OCI-LY1 (cell line): ENCODE measurements around the gene RAPGEF5.

ENCODE experiments used
- H2AFZ ChIP-seq: fragments of 200-600 bp; sonication (generic), shearing (Covaris generic); 2 replicates; pipeline ENCODE4 v1.6.0; 2014; ENCODE audit warnings: antibody characterized with exemption, mild to moderate bottlenecking, low read length
- H3F3A ChIP-seq: fragments of 200-600 bp; sonication (generic), shearing (Covaris generic); 2 replicates; pipeline ENCODE4 v1.6.0; 2014; ENCODE audit warnings: mild to moderate bottlenecking, antibody characterized with exemption, low read length, moderate library complexity; ENCODE audit not compliant: insufficient read depth
- H3K27ac ChIP-seq: fragments of 200-600 bp; sonication (generic); 2 replicates; pipeline ENCODE4 v1.5.1; 2014; ENCODE audit warnings: low read length, mixed run types, mild to moderate bottlenecking, low read depth; ENCODE audit not compliant: poor library complexity, severe bottlenecking
- H3K27me3 ChIP-seq: fragments of 200-600 bp; sonication (generic); 2 replicates; pipeline ENCODE4 v1.6.0; 2014; ENCODE audit warnings: antibody characterized with exemption, mild to moderate bottlenecking, low read length, moderate library complexity; ENCODE audit not compliant: insufficient read depth
- H3K36me3 ChIP-seq: fragments of 200-600 bp; sonication (generic); 2 replicates; pipeline ENCODE4 v1.6.1; 2014; ENCODE audit warnings: mild to moderate bottlenecking, antibody characterized with exemption, low read length, moderate library complexity, mixed read lengths; ENCODE audit not compliant: insufficient read depth
- H3K4me1 ChIP-seq: fragments of 200-600 bp; sonication (generic); 2 replicates; pipeline ENCODE4 v1.5.1; 2014; ENCODE audit warnings: mild to moderate bottlenecking, low read length, moderate library complexity; ENCODE audit not compliant: insufficient read depth, severe bottlenecking
- H3K4me2 ChIP-seq: fragments of 200-600 bp; sonication (generic), shearing (Covaris generic); 2 replicates; pipeline ENCODE4 v1.6.1; 2014; ENCODE audit warnings: low read length
- H3K4me3 ChIP-seq: fragments of 200-600 bp; sonication (generic); 2 replicates; pipeline ENCODE4 v1.5.1; 2014; ENCODE audit warnings: low read length, low read depth, mild to moderate bottlenecking, mixed read lengths; ENCODE audit not compliant: poor library complexity, severe bottlenecking
- H3K79me2 ChIP-seq: fragments of 200-600 bp; shearing (Covaris generic); 2 replicates; pipeline ENCODE4 v1.6.1; 2016; ENCODE audit warnings: mixed run types, low read length, mixed read lengths; ENCODE audit not compliant: insufficient read depth
- H3K9ac ChIP-seq: fragments of 200-600 bp; sonication (generic), shearing (Covaris generic); 2 replicates; pipeline ENCODE4 v1.6.1; 2014; ENCODE audit warnings: mild to moderate bottlenecking, low read length, mixed read lengths
- H3K9me2 ChIP-seq: fragments of 200-600 bp; sonication (generic), shearing (Covaris generic); 2 replicates; pipeline ENCODE4 v1.6.1; 2014; ENCODE audit warnings: low read depth, mild to moderate bottlenecking, low read length, mixed read lengths
- H3K9me3 ChIP-seq: fragments of 200-600 bp; shearing (Covaris generic); 2 replicates; pipeline ENCODE4 v1.6.1; 2014; ENCODE audit warnings: low read length, mixed read lengths
- H4K20me1 ChIP-seq: fragments of 200-600 bp; sonication (generic), shearing (Covaris generic); 2 replicates; pipeline ENCODE4 v1.6.0; 2016; ENCODE audit warnings: mild to moderate bottlenecking, low read length; ENCODE audit not compliant: insufficient read depth
- EZH2 ChIP-seq: fragments of 200-600 bp; sonication (generic), shearing (Covaris generic); IDR thresholded peaks from 2 replicates; pipeline ENCODE4 v1.8.0; 2017; ENCODE audit warnings: borderline replicate concordance, mixed run types, mild to moderate bottlenecking, antibody characterized with exemption, low read length, moderate library complexity, mixed read lengths
- TF ChIP-seq, protein P1 (sequence below): fragments of 200-600 bp; sonication (generic), shearing (Covaris generic); IDR thresholded peaks from 2 replicates; pipeline ENCODE4 v1.5.1; 2017; ENCODE audit warnings: mild to moderate bottlenecking, antibody characterized with exemption, low read length, moderate library complexity, mixed read lengths

The RAPGEF5 gene

DNA sequence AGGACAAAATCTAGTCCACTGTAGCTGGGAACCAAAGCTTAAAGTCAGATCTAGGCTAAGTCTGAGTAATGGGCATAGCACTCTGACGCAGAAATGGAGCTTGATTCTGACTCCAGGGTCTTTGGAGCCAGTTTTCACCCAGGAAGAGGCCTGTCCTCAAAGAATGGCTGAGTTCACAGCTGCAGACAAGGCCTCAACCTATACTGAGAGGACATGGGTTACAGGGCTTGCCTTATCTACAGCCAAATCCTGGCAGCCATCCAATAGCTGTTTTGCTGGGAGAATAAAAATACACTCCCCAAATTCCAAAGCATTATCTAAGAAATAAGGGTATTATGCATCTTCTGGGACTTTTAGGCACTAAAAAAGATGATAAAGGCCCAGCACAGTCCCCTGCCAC is 154.8 kb downstream of the RAPGEF5 start:
- no peak overlapping the region for H2AFZ ChIP-seq
- H3K9me3 ChIP-seq, result no peaks in the 10 kb centered on the region
- no peak for TF ChIP-seq EZH2
- TF ChIP-seq, protein P1, sequence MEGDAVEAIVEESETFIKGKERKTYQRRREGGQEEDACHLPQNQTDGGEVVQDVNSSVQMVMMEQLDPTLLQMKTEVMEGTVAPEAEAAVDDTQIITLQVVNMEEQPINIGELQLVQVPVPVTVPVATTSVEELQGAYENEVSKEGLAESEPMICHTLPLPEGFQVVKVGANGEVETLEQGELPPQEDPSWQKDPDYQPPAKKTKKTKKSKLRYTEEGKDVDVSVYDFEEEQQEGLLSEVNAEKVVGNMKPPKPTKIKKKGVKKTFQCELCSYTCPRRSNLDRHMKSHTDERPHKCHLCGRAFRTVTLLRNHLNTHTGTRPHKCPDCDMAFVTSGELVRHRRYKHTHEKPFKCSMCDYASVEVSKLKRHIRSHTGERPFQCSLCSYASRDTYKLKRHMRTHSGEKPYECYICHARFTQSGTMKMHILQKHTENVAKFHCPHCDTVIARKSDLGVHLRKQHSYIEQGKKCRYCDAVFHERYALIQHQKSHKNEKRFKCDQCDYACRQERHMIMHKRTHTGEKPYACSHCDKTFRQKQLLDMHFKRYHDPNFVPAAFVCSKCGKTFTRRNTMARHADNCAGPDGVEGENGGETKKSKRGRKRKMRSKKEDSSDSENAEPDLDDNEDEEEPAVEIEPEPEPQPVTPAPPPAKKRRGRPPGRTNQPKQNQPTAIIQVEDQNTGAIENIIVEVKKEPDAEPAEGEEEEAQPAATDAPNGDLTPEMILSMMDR, result no peak
- peaks cover 16% of the 10 kb centered on the region for H3K36me3 ChIP-seq
- H3F3A ChIP-seq, result no peaks in the 10 kb centered on the region
- H3K9ac ChIP-seq, result no peak overlapping the region
- no peaks in the 10 kb centered on the region for H3K4me1 ChIP-seq
- H3K9me2 ChIP-seq, result no peaks in the 10 kb centered on the region
- H3K4me3 ChIP-seq, result no peak overlapping the region
- H3K27me3 ChIP-seq, result no peaks in the 10 kb centered on the region
- H3K79me2 ChIP-seq, result no peaks in the 10 kb centered on the region
- no peaks in the 10 kb centered on the region for H4K20me1 ChIP-seq
- H3K27ac ChIP-seq, result no peak overlapping the region
- H3K4me2 ChIP-seq, result no peak overlapping the region

DNA sequence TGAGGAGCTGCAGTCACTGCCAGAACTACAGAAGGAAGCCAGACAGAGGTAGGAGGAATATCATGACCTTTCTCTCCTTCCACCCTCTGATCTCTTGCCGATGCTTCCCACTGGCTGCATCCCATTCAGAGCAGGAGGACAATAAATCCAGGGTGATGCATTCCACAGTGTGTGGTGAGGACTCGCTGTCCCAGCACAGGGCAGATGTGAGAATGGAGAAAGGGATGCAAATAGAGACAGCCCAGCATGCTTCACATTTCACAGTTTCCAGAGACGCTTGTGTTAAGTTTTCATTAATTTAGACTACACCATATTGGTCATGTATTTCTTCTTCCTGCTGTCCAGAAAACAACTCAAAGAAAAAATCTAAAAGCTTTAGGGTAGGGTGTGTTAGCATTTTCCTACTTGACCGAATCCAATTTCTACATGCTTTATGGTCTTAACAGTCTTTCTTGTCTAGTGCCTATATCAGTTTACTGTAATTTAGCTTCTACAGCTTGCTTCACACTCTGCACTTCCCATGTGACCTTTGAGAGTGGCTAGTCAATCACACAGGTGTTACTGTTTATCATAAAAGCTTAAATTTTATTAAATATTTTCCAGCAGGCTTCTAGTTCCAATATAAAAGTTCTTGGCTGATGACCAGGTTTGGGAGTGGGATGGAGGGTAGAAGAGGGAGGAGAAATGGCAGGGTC is 155.6 kb downstream of the RAPGEF5 start:
- no peaks in the 10 kb centered on the region for H3K9me2 ChIP-seq
- no peaks in the 10 kb centered on the region for H3K9me3 ChIP-seq
- no peak overlapping the region for H3K4me2 ChIP-seq
- H3F3A ChIP-seq, result no peaks in the 10 kb centered on the region
- H2AFZ ChIP-seq, result no peak overlapping the region
- H3K4me1 ChIP-seq, result no peaks in the 10 kb centered on the region
- no peaks in the 10 kb centered on the region for H4K20me1 ChIP-seq
- no peak overlapping the region for H3K27ac ChIP-seq
- TF ChIP-seq, protein P1, result no peak
- TF ChIP-seq EZH2, result no peak
- no peaks in the 10 kb centered on the region for H3K27me3 ChIP-seq
- peaks cover 16% of the 10 kb centered on the region for H3K36me3 ChIP-seq
- H3K4me3 ChIP-seq, result no peak overlapping the region
- H3K9ac ChIP-seq, result no peak overlapping the region
- no peaks in the 10 kb centered on the region for H3K79me2 ChIP-seq

DNA sequence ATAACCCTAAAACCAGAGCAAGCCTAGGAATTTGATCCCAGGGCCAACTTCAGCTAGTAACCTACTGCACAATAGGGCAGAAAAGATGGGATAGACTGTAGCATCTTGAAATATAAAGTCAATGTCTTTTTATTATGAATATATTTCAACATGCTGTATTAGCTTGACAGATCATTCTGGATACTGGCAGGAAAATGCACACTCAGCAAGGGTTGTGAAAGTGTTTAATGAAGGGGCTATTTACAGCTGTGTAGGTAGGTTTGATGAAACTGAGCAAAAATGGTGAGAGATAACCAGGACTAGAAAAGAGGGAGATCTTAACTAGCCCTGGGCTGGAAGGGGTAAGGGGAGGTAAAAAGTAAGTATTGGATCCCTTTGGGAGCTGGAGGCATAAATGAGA is 156.2 kb downstream of the RAPGEF5 start:
- Histone ChIP-seq H3K9ac (no peak overlapping the region), H3F3A (no peaks in the 10 kb centered on the region), H3K79me2 (no peaks in the 10 kb centered on the region), H4K20me1 (no peaks in the 10 kb centered on the region), H3K4me2 (no peak overlapping the region), H3K27ac (no peak overlapping the region), H2AFZ (no peak overlapping the region), H3K27me3 (no peaks in the 10 kb centered on the region), H3K4me3 (no peak overlapping the region), H3K36me3 (peaks cover 15% of the 10 kb centered on the region), H3K9me2 (no peaks in the 10 kb centered on the region), H3K4me1 (no peaks in the 10 kb centered on the region), H3K9me3 (no peaks in the 10 kb centered on the region)
- TF ChIP-seq, protein P1, result no peak
- no peak for TF ChIP-seq EZH2
